DND-41 (cell line): ENCODE results near the gene PHIP.

ENCODE experiments used
- ATAC-seq: fragments of 200-7000 bp; cut with Tn5 transposase; 3 replicates; pipeline ENCODE4 v1.9.1; 2021; ENCODE audit warnings: low read depth; ENCODE audit not compliant: insufficient read depth
- DNase-seq: peaks from one replicate; pipeline ENCODE4 v3.0.0-alpha.2; 2020
- H2AFZ ChIP-seq: 2 replicates; pipeline ENCODE4 v1.6.0; 2012; ENCODE audit warnings: low read depth, low read length
- H3K27ac ChIP-seq: 2 replicates; pipeline ENCODE4 v1.5.1; 2012; ENCODE audit warnings: low read length, inconsistent platforms
- H3K27me3 ChIP-seq: fragments of 200-600 bp; sonication (generic); 2 replicates; pipeline ENCODE4 v1.6.0; 2012; ENCODE audit warnings: low read length, mild to moderate bottlenecking, inconsistent platforms; ENCODE audit not compliant: insufficient read depth, poor library complexity
- H3K36me3 ChIP-seq: 2 replicates; pipeline ENCODE4 v1.5.1; 2012; ENCODE audit warnings: low read length, inconsistent platforms; ENCODE audit not compliant: insufficient read depth
- H3K4me1 ChIP-seq: 2 replicates; pipeline ENCODE4 v1.5.1; 2012; ENCODE audit warnings: mild to moderate bottlenecking, low read length; ENCODE audit not compliant: insufficient read depth
- H3K4me2 ChIP-seq: 2 replicates; pipeline ENCODE4 v1.6.0; 2012; ENCODE audit warnings: mild to moderate bottlenecking, moderate library complexity, low read length, inconsistent platforms; ENCODE audit not compliant: insufficient read depth
- H3K4me3 ChIP-seq, 2 experiments: fragments of 200-600 bp in 1 of 2; shearing (Covaris generic) in 1 of 2; 2 replicates each; pipeline ENCODE4 v1.5.1; 2012 to 2016; ENCODE audit warnings: inconsistent platforms in 2 of 2, low read length in 2 of 2, mild to moderate bottlenecking in 2 of 2, low read depth in 1 of 2, moderate library complexity in 1 of 2
- H3K79me2 ChIP-seq: 2 replicates; pipeline ENCODE4 v1.6.0; 2012; ENCODE audit warnings: low read length, inconsistent platforms; ENCODE audit not compliant: insufficient read depth
- H3K9ac ChIP-seq: 2 replicates; pipeline ENCODE4 v1.6.0; 2012; ENCODE audit warnings: low read depth, mild to moderate bottlenecking, inconsistent platforms, low read length, moderate library complexity
- H3K9me3 ChIP-seq: 2 replicates; pipeline ENCODE4 v1.5.1; 2012; ENCODE audit warnings: low read length, moderate library complexity, mild to moderate bottlenecking, inconsistent platforms; ENCODE audit not compliant: insufficient read depth, severe bottlenecking
- H4K20me1 ChIP-seq: 2 replicates; pipeline ENCODE4 v1.6.0; 2012; ENCODE audit warnings: low read length; ENCODE audit not compliant: insufficient read depth
- EZH2 ChIP-seq: IDR thresholded peaks from 3 replicates; pipeline ENCODE4 v1.6.1; 2012; ENCODE audit warnings: borderline replicate concordance, low read depth, mild to moderate bottlenecking, moderate library complexity, low read length, inconsistent platforms; ENCODE audit not compliant: severe bottlenecking
- TF ChIP-seq, protein P1 (sequence below): IDR thresholded peaks from 2 replicates; pipeline ENCODE4 v1.5.1; 2012; ENCODE audit warnings: borderline replicate concordance, low read length, moderate library complexity, mild to moderate bottlenecking; ENCODE audit not compliant: poor library complexity, severe bottlenecking; ENCODE audit errors: extremely low read depth

The PHIP gene

DNA sequence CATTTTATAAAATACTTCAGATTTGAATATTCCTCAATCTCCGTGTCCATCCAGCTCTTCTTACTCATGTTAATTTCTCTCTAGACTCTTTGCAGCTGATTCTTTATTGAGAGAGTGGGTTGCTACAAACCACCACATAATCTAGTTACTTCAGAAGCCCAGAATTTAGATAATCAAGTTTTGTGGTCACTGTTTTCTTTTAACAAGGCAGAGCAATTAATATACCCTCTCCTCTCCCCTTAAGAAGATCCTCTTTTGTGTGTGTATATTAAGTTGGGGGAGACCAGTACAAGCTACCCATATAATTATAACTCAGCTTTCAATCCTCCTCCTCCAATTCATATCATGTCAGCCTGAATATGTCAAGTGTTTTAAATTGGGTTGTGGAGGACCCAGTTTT lies 115.6 kb downstream of the PHIP start:
- DNase-seq (no peak), ATAC-seq (no peak)
- H3K4me1 ChIP-seq, result no peaks in the 10 kb centered on the region
- no peak overlapping the region for H3K27ac ChIP-seq
- H4K20me1 ChIP-seq, result no peaks in the 10 kb centered on the region
- H3K4me2 ChIP-seq, result no peak overlapping the region
- H3K9me3 ChIP-seq, result no peaks in the 10 kb centered on the region
- H3K9ac ChIP-seq, result no peak overlapping the region
- H3K79me2 ChIP-seq, result no peaks in the 10 kb centered on the region; the same call in 1 of the 2 replicates
- no peaks in the 10 kb centered on the region for H3K27me3 ChIP-seq
- H3K36me3 ChIP-seq, result peaks cover 98% of the 10 kb centered on the region
- no peak overlapping the region for H3K4me3 ChIP-seq
- no peak overlapping the region for H2AFZ ChIP-seq
- TF ChIP-seq, protein P1, sequence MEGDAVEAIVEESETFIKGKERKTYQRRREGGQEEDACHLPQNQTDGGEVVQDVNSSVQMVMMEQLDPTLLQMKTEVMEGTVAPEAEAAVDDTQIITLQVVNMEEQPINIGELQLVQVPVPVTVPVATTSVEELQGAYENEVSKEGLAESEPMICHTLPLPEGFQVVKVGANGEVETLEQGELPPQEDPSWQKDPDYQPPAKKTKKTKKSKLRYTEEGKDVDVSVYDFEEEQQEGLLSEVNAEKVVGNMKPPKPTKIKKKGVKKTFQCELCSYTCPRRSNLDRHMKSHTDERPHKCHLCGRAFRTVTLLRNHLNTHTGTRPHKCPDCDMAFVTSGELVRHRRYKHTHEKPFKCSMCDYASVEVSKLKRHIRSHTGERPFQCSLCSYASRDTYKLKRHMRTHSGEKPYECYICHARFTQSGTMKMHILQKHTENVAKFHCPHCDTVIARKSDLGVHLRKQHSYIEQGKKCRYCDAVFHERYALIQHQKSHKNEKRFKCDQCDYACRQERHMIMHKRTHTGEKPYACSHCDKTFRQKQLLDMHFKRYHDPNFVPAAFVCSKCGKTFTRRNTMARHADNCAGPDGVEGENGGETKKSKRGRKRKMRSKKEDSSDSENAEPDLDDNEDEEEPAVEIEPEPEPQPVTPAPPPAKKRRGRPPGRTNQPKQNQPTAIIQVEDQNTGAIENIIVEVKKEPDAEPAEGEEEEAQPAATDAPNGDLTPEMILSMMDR, result no peak
- no peak for TF ChIP-seq EZH2

DNA sequence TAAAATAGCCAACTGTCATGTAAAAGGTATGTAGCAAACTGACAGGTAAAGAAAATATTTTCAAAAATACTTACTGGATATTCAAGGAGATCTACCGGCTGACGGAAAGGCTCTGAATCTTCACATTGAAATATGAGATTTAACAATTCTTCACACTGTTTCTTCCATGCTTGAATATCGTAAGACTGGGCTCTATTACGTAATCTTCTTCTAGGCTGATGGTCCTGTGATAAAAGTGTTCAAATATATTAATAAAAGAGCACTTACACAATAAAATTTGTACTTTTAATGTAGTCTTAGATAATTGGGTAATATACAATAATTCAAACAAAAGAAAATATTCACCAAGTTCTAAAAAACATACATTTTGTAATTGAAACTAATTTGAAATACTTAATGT lies 123.3 kb downstream of the PHIP start:
- Histone ChIP-seq H3K79me2 (0 out of 2 replicates have a peak, but pooled peaks cover 2% of the 10 kb centered on the region), H3K4me1 (no peaks in the 10 kb centered on the region), H3K9ac (no peak overlapping the region), H3K4me3 (no peak overlapping the region), H4K20me1 (no peaks in the 10 kb centered on the region), H3K4me2 (no peak overlapping the region), H3K27ac (no peak overlapping the region), H2AFZ (no peak overlapping the region), H3K9me3 (peaks cover 3% of the 10 kb centered on the region), H3K27me3 (no peaks in the 10 kb centered on the region), H3K36me3 (peaks cover 98% of the 10 kb centered on the region)
- TF ChIP-seq, protein P1, result no peak
- TF ChIP-seq EZH2, result no peak
- DNase-seq, result no peak
- no peak for ATAC-seq

DNA sequence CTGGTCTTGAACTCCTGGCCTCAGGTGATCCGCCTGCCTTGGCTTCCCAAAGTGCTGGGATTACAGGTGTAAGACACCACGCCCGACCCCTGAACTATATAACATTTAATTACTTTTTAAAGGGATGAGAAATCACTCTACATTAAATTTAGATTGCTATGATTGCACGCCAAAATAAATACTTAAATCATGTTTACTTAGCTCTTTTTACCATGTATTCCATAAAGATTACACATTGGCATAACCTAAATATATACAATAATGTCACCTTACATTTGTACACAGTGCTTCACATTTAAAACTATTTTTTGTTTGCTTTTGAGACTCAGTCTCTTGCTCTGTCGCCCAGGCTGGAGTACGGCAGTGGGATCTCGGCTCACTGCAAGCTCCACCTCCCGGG lies 124.3 kb downstream of the PHIP start:
- TF ChIP-seq, protein P1, result no peak
- TF ChIP-seq EZH2, result no peak
- no peak overlapping the region for H2AFZ ChIP-seq
- peaks cover 98% of the 10 kb centered on the region for H3K36me3 ChIP-seq
- H3K27me3 ChIP-seq, result no peaks in the 10 kb centered on the region
- no peaks in the 10 kb centered on the region for H3K4me1 ChIP-seq
- no peak overlapping the region for H3K27ac ChIP-seq
- DNase-seq (no peak), ATAC-seq (no peak)
- no peak overlapping the region for H3K9ac ChIP-seq
- no peak overlapping the region for H3K4me2 ChIP-seq
- H3K9me3 ChIP-seq, result peaks cover 8% of the 10 kb centered on the region
- H4K20me1 ChIP-seq, result no peaks in the 10 kb centered on the region
- H3K79me2 ChIP-seq, result 0 out of 2 replicates have a peak, but pooled peaks cover 2% of the 10 kb centered on the region
- no peak overlapping the region for H3K4me3 ChIP-seq

DNA sequence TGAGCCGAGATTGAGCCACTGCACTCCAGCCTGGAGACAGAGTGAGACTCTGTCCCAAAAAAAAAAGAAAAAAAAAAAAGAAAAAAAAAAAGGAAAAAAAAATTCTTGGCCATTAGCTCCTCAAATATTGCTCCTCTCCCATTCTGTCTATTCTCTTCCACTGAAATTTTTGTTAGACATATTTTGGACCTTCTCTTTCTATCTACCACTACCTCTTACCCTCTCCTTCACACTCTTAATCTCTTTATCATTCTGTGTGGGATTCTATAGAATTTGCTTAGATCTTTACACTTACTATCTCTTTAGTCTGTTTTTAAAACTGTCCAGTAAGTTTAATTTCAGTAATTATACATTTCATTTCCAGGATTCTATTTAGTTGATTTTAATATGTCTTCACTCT lies 125.7 kb downstream of the PHIP start:
- H3K4me1 ChIP-seq, result no peaks in the 10 kb centered on the region
- H3K9ac ChIP-seq, result no peak overlapping the region
- no peaks in the 10 kb centered on the region for H4K20me1 ChIP-seq
- DNase-seq (no peak), ATAC-seq (no peak)
- no peak overlapping the region for H3K4me2 ChIP-seq
- TF ChIP-seq EZH2, result no peak
- TF ChIP-seq, protein P1, result no peak
- 0 out of 2 replicates have a peak, but pooled peaks cover 2% of the 10 kb centered on the region for H3K79me2 ChIP-seq
- H3K9me3 ChIP-seq, result peaks cover 12% of the 10 kb centered on the region
- peaks cover 98% of the 10 kb centered on the region for H3K36me3 ChIP-seq
- no peak overlapping the region for H2AFZ ChIP-seq
- H3K4me3 ChIP-seq, result no peak overlapping the region
- no peaks in the 10 kb centered on the region for H3K27me3 ChIP-seq
- no peak overlapping the region for H3K27ac ChIP-seq
